Measurements from ENCODE around the gene BLMH. TPM values are rescaled to one million over a fixed set of nuclear protein-coding genes. Genes with fewer than 3 reads are reported as not detected.
A peak's percentile ranks its signal among the peaks of the same experiment; 100 is the strongest.

Gene BLMH
- total RNA-seq, 1 donor from 2014 or later = 87.1 TPM

DNA sequence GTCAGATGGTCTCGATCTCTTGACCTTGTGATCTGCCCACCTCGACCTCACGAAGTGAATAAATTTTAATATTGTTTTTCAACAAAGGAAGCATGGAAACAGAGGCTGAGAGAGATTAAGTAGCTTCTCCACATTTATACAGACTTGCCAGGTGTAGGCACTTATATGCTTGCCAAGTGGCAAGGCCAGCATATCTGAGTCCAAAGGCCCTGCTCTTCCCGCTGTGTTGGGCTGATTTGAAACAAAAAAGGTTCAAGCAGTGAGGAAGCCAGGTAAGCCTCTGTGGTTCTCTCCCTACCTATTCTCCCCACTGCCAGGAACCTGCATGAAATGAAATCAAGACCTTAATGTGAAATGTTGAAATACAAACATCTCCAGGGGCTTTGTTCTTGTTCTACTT lies 48.7 kb downstream of the BLMH start:
- no peak overlapping the region for H3K27ac Mint-ChIP-seq (ENCODE audit: unreplicated experiment)
- no peak overlapping the region for H3K4me3 Mint-ChIP-seq

GRCh38 chr17:30241051-30241450 lies 50.7 kb downstream of the BLMH start:
- Mint-ChIP-seq H3K9me3 (peaks cover 6% of the 10 kb centered on the region), H3K27ac (ENCODE audit: unreplicated experiment) (no peak overlapping the region), H3K36me3 (ENCODE audit: low read depth) (peaks cover 7% of the 10 kb centered on the region), H3K27me3 (ENCODE audit: low read depth) (peaks cover 49% of the 10 kb centered on the region), H3K4me1 (peaks cover 2% of the 10 kb centered on the region), H3K4me3 (no peak overlapping the region)
- no peak for TF ChIP-seq CTCF (conservative IDR thresholded peaks at IDR 0.05)
- no peak for DNase-seq (ENCODE audit: low read depth, low spot score)

More for the DNA sequence above, 48.7 kb downstream of the BLMH start:
- Mint-ChIP-seq H3K27me3 (ENCODE audit: low read depth) (peaks cover 31% of the 10 kb centered on the region), H3K9me3 (peaks cover 6% of the 10 kb centered on the region), H3K36me3 (ENCODE audit: low read depth) (peaks cover 16% of the 10 kb centered on the region), H3K4me1 (no peaks in the 10 kb centered on the region)
- TF ChIP-seq CTCF (conservative IDR thresholded peaks at IDR 0.05) = no peak
- no peak for DNase-seq (ENCODE audit: low read depth, low spot score)

DNA sequence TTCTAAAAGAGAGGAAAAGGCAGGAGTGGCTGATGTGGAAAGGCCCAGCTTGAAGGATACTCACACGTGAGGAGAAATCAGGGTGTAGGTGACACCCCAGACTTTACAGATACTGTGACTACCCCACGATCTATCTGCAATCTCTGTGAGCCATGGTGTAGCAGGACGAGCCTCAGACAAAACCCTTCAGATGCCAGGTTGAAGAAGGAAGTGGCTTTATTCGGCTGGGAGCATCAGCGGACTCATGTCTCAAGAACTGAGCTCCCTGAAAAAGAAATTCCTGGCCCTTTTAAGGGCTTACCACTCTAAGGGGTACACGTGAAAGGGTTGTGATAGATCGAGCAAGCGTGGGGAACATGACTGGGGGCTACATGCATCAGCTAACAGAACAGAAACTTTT lies 51.6 kb downstream of the BLMH start:
- H3K9me3 Mint-ChIP-seq = peaks cover 6% of the 10 kb centered on the region
- peaks cover 56% of the 10 kb centered on the region for H3K27me3 Mint-ChIP-seq (ENCODE audit: low read depth)
- no peak overlapping the region for H3K4me3 Mint-ChIP-seq

DNA sequence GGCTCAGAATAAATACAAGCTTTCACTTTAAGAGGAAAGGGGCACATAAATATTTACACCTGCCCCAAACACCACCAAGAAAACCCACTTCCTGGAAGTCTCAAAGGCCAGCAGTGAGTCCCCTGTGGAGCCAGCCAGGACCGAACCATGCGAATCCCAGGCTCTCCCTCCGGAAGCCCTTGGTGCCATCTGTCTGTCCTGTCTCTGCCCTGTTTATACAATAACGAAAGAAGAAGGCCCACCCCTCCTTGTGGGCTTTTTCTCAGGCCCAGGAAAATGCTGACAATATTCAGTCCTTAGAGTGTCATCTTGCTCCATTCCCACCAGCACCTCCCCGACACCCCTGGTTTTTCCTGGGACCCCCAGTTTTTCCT lies 52.7 kb downstream of the BLMH start:
- H3K9me3 Mint-ChIP-seq = peaks cover 6% of the 10 kb centered on the region
- no peak for DNase-seq (ENCODE audit: low read depth, low spot score)
- H3K4me3 Mint-ChIP-seq = peak overlapping the region; percentile 35
- H3K36me3 Mint-ChIP-seq (ENCODE audit: low read depth) = peaks cover 3% of the 10 kb centered on the region
- peaks cover 8% of the 10 kb centered on the region for H3K4me1 Mint-ChIP-seq
- no peak overlapping the region for H3K27ac Mint-ChIP-seq (ENCODE audit: unreplicated experiment)
- TF ChIP-seq CTCF (conservative IDR thresholded peaks at IDR 0.05) = no peak
- H3K27me3 Mint-ChIP-seq (ENCODE audit: low read depth) = peaks cover 67% of the 10 kb centered on the region

More for the DNA sequence above, 51.6 kb downstream of the BLMH start:
- no peak overlapping the region for H3K27ac Mint-ChIP-seq (ENCODE audit: unreplicated experiment)
- DNase-seq (ENCODE audit: low read depth, low spot score) = no peak
- peaks cover 7% of the 10 kb centered on the region for H3K36me3 Mint-ChIP-seq (ENCODE audit: low read depth)
- no peak for TF ChIP-seq CTCF (conservative IDR thresholded peaks at IDR 0.05)
- peaks cover 4% of the 10 kb centered on the region for H3K4me1 Mint-ChIP-seq

DNA sequence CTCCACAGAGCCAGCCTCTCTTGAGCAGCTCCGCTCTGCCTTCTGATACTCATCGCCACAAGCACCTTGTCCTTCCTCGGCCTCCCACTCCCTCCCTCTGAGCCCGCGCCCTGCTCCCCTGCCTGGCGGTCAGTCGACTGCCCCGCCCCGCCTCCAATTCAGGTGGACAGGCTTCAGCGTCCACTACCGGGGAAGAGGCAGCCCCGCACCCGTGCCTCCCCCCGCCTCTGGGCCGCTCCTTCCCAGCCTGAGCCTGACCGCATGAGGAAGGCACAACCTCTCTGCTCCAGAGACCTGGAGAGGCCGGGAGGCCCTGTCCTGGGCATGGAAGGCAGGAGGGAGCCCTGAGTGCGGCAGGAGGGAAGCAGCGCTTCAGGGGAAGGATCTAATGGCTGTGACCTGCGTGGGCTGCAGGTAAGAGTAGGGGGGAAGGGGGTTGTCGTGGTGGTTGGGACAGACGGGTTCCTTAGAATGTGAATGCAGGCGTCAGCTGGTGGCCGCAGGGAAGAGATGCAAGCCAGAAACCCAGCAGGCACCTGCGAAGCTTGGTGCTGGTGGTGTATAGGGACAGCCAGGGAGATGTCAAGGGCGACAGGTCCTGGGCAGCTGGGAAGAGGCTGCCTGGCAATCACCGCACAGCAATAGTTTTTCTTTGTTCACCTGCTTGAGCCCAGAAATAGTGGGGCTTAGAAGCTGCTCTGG lies 53.2 kb downstream of the BLMH start:
- H3K27me3 Mint-ChIP-seq (ENCODE audit: low read depth) = peaks cover 73% of the 10 kb centered on the region
- peaks cover 8% of the 10 kb centered on the region for H3K4me1 Mint-ChIP-seq
- H3K4me3 Mint-ChIP-seq = peak overlapping the region; percentile 35
- H3K27ac Mint-ChIP-seq (ENCODE audit: unreplicated experiment) = no peak overlapping the region
- no peak for TF ChIP-seq CTCF (conservative IDR thresholded peaks at IDR 0.05)
- peaks cover 6% of the 10 kb centered on the region for H3K9me3 Mint-ChIP-seq
- DNase-seq (ENCODE audit: low read depth, low spot score) = no peak
- H3K36me3 Mint-ChIP-seq (ENCODE audit: low read depth) = peaks cover 3% of the 10 kb centered on the region
